ENCODE results near the gene PTH2R.

DNA sequence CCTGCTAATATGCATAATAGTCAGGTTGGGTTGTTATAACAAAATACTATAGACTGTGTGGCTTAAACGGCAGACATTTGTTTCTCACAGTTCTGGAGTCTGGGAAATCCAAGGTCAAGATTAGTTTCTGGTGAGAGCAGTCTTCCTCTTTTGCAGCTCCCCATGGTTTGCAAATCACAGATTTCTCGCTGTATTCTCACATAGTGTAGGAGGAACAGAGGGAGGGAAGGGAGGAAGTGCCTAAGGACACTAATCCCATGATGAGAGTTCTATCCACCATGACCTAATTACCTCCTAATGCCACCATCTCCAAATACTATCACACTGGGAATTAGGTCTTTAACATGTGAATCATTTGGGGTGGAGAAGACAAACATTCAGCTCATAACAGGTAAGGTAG is 20.1 kb upstream of the PTH2R start:
- TF ChIP-seq, protein P1, sequence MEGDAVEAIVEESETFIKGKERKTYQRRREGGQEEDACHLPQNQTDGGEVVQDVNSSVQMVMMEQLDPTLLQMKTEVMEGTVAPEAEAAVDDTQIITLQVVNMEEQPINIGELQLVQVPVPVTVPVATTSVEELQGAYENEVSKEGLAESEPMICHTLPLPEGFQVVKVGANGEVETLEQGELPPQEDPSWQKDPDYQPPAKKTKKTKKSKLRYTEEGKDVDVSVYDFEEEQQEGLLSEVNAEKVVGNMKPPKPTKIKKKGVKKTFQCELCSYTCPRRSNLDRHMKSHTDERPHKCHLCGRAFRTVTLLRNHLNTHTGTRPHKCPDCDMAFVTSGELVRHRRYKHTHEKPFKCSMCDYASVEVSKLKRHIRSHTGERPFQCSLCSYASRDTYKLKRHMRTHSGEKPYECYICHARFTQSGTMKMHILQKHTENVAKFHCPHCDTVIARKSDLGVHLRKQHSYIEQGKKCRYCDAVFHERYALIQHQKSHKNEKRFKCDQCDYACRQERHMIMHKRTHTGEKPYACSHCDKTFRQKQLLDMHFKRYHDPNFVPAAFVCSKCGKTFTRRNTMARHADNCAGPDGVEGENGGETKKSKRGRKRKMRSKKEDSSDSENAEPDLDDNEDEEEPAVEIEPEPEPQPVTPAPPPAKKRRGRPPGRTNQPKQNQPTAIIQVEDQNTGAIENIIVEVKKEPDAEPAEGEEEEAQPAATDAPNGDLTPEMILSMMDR (IDR thresholded peaks at IDR 0.05; ENCODE audit: low read depth, low read length, poor library complexity, severe bottlenecking): no peak
- no peak for TF ChIP-seq EZH2phosphoT487 (IDR thresholded peaks at IDR 0.05; ENCODE audit: borderline replicate concordance, low read length)

Measured in DOHH2 (cell line).